Measurements from ENCODE around the gene P3R3URF.

GRCh38 chr1:46179138-46180081 lies 3.1 kb upstream of the P3R3URF start:
- TF ChIP-seq CTCF (IDR thresholded peaks at IDR 0.05; ENCODE audit: low read length) = peak; percentile 97
- TF ChIP-seq EZH2 (optimal IDR thresholded peaks at IDR 0.05; ENCODE audit: low read depth, low read length) = no peak
- TF ChIP-seq EZH2phosphoT487 (IDR thresholded peaks at IDR 0.05; ENCODE audit: low read length) = no peak
